Measurements from ENCODE around the gene MAD1L1. TPM values are rescaled to one million over a fixed set of nuclear protein-coding genes. Genes with fewer than 3 reads are reported as not detected.

MAD1L1 gene
- total and polyA plus RNA-seq, 2 donors (not counting 3 experiments of a cell fraction or from before 2014, with no cell fraction given): 34.1 to 42.3 TPM

DNA sequence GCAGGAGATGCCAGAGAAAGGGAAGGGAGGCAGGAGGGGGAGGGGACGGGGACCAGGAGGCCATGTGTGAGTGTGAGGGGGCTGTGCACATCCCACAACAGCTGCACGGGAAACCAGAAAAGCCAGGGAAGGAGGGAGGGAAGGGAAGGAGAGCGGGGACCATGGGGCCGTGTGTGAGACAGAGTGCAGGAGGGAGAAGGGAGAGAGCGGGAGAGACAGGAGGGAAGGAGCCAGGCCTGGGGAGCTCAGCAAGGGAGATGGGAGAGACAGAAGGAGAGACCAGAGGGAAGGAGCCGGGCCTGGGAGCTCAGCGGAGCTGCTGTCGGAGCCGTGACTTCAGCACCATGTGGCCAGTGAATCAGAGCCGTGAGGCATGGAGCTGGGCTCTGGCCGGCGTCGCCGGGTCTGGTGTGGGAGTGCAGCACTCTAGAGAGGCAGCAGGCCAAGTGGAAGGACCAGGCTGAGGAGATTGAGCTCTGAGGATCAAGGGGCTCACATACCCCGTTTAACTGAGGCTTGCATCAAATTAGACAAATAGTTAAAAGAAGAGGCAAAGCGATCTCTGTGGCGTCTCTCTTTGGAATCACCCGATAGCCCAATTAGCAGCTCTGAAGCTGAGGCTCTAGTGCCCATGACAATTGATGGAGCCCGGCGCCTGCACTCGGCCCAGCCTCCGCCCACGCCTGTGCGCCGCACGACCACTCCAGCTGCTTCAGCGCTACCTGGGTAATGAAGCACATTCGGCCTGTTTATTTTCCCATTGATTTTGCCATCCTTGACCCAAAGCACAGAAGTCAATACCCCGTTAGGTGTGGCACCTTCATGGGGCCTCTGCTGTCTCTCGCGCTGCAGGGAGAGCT lies 150.4 kb downstream of the MAD1L1 start:
- CTCF ChIA-PET: interaction anchor here (1.3 to 1.4 kb wide), 3 partner anchors 10 to 30 kb away, joined by 3 read pairs; no protein-coding TSS in a partner anchor
- POLR2A ChIA-PET: interaction anchor here (0.7 kb wide), 1 partner anchor 107 kb away, joined by 3 read pairs; no protein-coding TSS in a partner anchor
- FAIRE-seq (no peak), DNase-seq (ENCODE audit: low read depth, low spot score) (no peak)
- H3K9me3 ChIP-seq (replicated peaks; ENCODE audit: control insufficient read depth, insufficient read depth, low read length): no peaks in the 10 kb centered on the region
- intact Hi-C loops (cut with micrococcal nuclease): no loop called here
- no peak overlapping the region for H3K4me2 ChIP-seq (ENCODE audit: insufficient read depth, low read length)
- H4K20me1 ChIP-seq (replicated peaks; ENCODE audit: control insufficient read depth, extremely low read depth, insufficient read depth, low read length): no peaks in the 10 kb centered on the region
- no peak overlapping the region for H3K27ac ChIP-seq (ENCODE audit: insufficient read depth, low read depth, low read length)
- dilution Hi-C loops (cut with MboI; ENCODE audit: extremely low pct_ligation_motif_present, low sequenced_read_pairs): no loop called here
- H3K27me3 ChIP-seq (ENCODE audit: control insufficient read depth in 2 of 2, insufficient read depth in 2 of 2, low read length in 2 of 2): no peaks in the 10 kb centered on the region
- no peak overlapping the region for H3K4me3 ChIP-seq (replicated peaks in 1 of 3; ENCODE audit: insufficient read depth in 1 of 3, low read depth in 1 of 3, low read length in 3 of 3)
- H3K4me1 ChIP-seq (ENCODE audit: control insufficient read depth, extremely low read depth, insufficient read depth, low read length): no peaks in the 10 kb centered on the region
- no TSS peak for BruUV-seq (replicated peaks)
- no peaks in the 10 kb centered on the region for H3K36me3 ChIP-seq (ENCODE audit: control insufficient read depth in 2 of 2, extremely low read depth in 1 of 2, insufficient read depth in 2 of 2, low read length in 2 of 2)
- TF ChIP-seq GATA2 (IDR thresholded peaks at IDR 0.05; ENCODE audit: insufficient read depth, insufficient read length, low read depth, low read length) (no peak), CTCF (IDR thresholded peaks at IDR 0.05; ENCODE audit: extremely low read depth in 1 of 2, insufficient read depth in 1 of 2, low read depth in 1 of 2, low read length in 2 of 2) (no peak), FOS (IDR thresholded peaks at IDR 0.05; ENCODE audit: borderline replicate concordance, insufficient read depth, low read length) (no peak), JUN (IDR thresholded peaks at IDR 0.05; ENCODE audit: borderline replicate concordance, insufficient read depth, insufficient read length, low read depth) (no peak), EZH2 (IDR thresholded peaks at IDR 0.05; ENCODE audit: borderline replicate concordance, low read depth, low read length, severe bottlenecking) (no peak), POLR2AphosphoS5 (IDR thresholded peaks at IDR 0.05; ENCODE audit: insufficient read depth, low read depth, low read length) (no peak), MYC (IDR thresholded peaks at IDR 0.05; ENCODE audit: low read depth, low read length) (no peak), POLR2A (IDR thresholded peaks at IDR 0.05; ENCODE audit: low read depth, low read length) (no peak)
- TF ChIP-seq, protein P1, sequence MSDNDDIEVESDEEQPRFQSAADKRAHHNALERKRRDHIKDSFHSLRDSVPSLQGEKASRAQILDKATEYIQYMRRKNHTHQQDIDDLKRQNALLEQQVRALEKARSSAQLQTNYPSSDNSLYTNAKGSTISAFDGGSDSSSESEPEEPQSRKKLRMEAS (IDR thresholded peaks at IDR 0.05; ENCODE audit: insufficient read depth, insufficient read length): no peak
- no peak overlapping the region for H3K9ac ChIP-seq (replicated peaks; ENCODE audit: extremely low read depth, insufficient read depth, low read length)
- no peak overlapping the region for H2AFZ ChIP-seq (ENCODE audit: low read depth, low read length)
- no peaks in the 10 kb centered on the region for H3K79me2 ChIP-seq (ENCODE audit: control insufficient read depth, insufficient read depth, low read length)
- H3K9me1 ChIP-seq (replicated peaks; ENCODE audit: control insufficient read depth, extremely low read depth, insufficient read depth, low read length): no peaks in the 10 kb centered on the region
